GM13976 (cell line): Measurements from ENCODE around the gene ST3GAL3.

Experiments used
- DNase-seq: peaks from one replicate; pipeline ENCODE4 v3.0.0; 2012; ENCODE audit warnings: low spot score
- CTCF ChIP-seq: IDR thresholded peaks from 2 replicates; pipeline ENCODE4 v1.5.1; 2012; ENCODE audit warnings: borderline replicate concordance, mild to moderate bottlenecking; ENCODE audit not compliant: insufficient read depth; ENCODE audit errors: extremely low read depth, missing control alignments, control extremely low read depth
- in situ Hi-C: fragments of 300-500 bp; cut with MboI; formaldehyde crosslinking; loops from one replicate; pipeline ENCODE4 v1.12.0; 2022; ENCODE audit warnings: low sequenced_read_pairs, mixed read lengths, inconsistent platforms; ENCODE audit not compliant: unreplicated experiment

ST3GAL3 gene

GRCh38 chr1:43880604-43881003, 173.3 kb downstream of the ST3GAL3 start:
- TF ChIP-seq CTCF: no peak
- in situ Hi-C loops: no loop called here
- DNase-seq: no peak

GRCh38 chr1:43881415-43881814, 174.1 kb downstream of the ST3GAL3 start:
- in situ Hi-C loops: no loop called here
- no peak for TF ChIP-seq CTCF
- no peak for DNase-seq

GRCh38 chr1:43882763-43883162, 175.4 kb downstream of the ST3GAL3 start:
- no peak for DNase-seq
- in situ Hi-C loops: no loop called here
- no peak for TF ChIP-seq CTCF

GRCh38 chr1:43883321-43883720, 176.0 kb downstream of the ST3GAL3 start:
- in situ Hi-C loops: no loop called here
- TF ChIP-seq CTCF: no peak
- DNase-seq: no peak

- DNase-seq: no peak
- no peak for TF ChIP-seq CTCF
- in situ Hi-C loops: no loop called here
Observed at GRCh38 chr1:43885279-43885801, 178.0 kb downstream of the ST3GAL3 start.

GRCh38 chr1:43887748-43888147, 180.4 kb downstream of the ST3GAL3 start:
- TF ChIP-seq CTCF: no peak
- in situ Hi-C loops: no loop called here
- no peak for DNase-seq

- no peak for TF ChIP-seq CTCF
- DNase-seq: no peak
- in situ Hi-C loops: no loop called here
Observed at GRCh38 chr1:43890815-43891214, 183.5 kb downstream of the ST3GAL3 start.
